NT2/D1 (cell line): ENCODE results near the gene C3.

Experiments
- SUZ12 ChIP-seq: IDR thresholded peaks from 2 replicates; pipeline ENCODE4 v1.6.1; 2011; ENCODE audit not compliant: insufficient read length, insufficient read depth; ENCODE audit errors: extremely low read depth
- YY1 ChIP-seq: IDR thresholded peaks from 2 replicates; pipeline ENCODE4 v1.6.1; 2011; ENCODE audit not compliant: insufficient read length, insufficient read depth
- ZNF274 ChIP-seq: IDR thresholded peaks from 2 replicates; pipeline ENCODE4 v1.6.1; 2011; ENCODE audit warnings: mild to moderate bottlenecking, low read depth, low read length

DNA sequence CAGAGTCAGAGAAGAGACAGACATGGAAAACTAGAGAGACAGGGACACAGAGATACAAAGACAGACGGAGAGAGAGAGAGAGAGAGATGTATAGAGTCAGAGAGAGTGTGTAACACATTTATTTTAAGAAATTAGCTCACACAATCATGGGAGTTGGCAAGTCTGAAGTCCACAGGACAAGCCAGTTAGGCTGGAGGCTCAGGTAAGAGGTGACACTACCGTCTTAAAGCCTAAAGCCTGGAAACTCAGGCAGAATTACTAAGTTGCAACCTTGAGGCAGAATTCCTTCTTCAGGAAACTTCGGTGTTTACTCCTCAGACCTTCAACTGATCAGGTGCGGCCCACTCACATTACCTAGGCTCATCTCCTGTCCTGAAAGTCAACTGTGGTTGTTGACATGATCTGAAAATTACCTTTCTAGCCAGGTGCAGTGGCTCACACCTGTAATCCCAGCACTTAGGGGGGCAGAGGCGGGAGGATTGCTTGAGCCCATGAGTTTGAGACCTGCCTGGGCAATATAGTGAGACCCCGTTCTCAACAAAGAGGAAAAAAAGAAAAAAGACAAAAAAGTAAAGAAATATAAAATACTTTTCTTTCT is 47.7 kb downstream of the C3 start:
- TF ChIP-seq ZNF274 = no peak
- no peak for TF ChIP-seq SUZ12
- no peak for TF ChIP-seq YY1
